ENCODE data around the gene PIK3C2B.
A peak's percentile ranks its signal among the peaks of the same experiment; 100 is the strongest.

The PIK3C2B gene

GRCh38 chr1:204460346-204460745, 34.3 kb downstream of the PIK3C2B start:
- no peak for DNase-seq

- no peak for DNase-seq
Measured at GRCh38 chr1:204459706-204460105, 34.9 kb downstream of the PIK3C2B start.

GRCh38 chr1:204457666-204458065, 36.9 kb downstream of the PIK3C2B start:
- no peak for DNase-seq

- no peak for DNase-seq
Measured at GRCh38 chr1:204456826-204457442, 37.7 kb downstream of the PIK3C2B start.

GRCh38 chr1:204455831-204456145, 38.8 kb downstream of the PIK3C2B start:
- no peak for DNase-seq

GRCh38 chr1:204455063-204455830, 39.4 kb downstream of the PIK3C2B start:
- DNase-seq: no peak

- no peak for DNase-seq
Measured at GRCh38 chr1:204454476-204454875, 40.1 kb downstream of the PIK3C2B start.

GRCh38 chr1:204453141-204453772, 41.3 kb downstream of the PIK3C2B start:
- DNase-seq: peak; percentile 57

GRCh38 chr1:204451352-204452124, 43.1 kb downstream of the PIK3C2B start:
- no peak for DNase-seq

- no peak for DNase-seq
Measured at GRCh38 chr1:204450461-204451257, 43.9 kb downstream of the PIK3C2B start.

- DNase-seq: no peak
Measured at GRCh38 chr1:204449678-204450280, 44.8 kb downstream of the PIK3C2B start.

- no peak for DNase-seq
Measured at GRCh38 chr1:204448991-204449677, 45.5 kb downstream of the PIK3C2B start.

- DNase-seq: no peak
Measured at GRCh38 chr1:204448344-204448964, 46.2 kb downstream of the PIK3C2B start.

GRCh38 chr1:204447736-204448135, 46.9 kb downstream of the PIK3C2B start:
- DNase-seq: no peak

GRCh38 chr1:204447190-204447589, 47.4 kb downstream of the PIK3C2B start:
- no peak for DNase-seq

GRCh38 chr1:204446413-204447111, 48.0 kb downstream of the PIK3C2B start:
- DNase-seq: peak; percentile 60

GRCh38 chr1:204445860-204446412, 48.7 kb downstream of the PIK3C2B start:
- DNase-seq: peak; percentile 11
